HG02610 (cell line): Measurements from ENCODE around the gene HCAR3.
"Not testable (repeated sequence)": the region's sequence is repeated elsewhere in the genome, so short reads cannot be mapped to it uniquely, and the experiment has no call there.

Experiments
- ATAC-seq: cut with Tn5 transposase; IDR thresholded peaks from one replicate; pipeline ENCODE4 v1.9.1; 2021; ENCODE audit warnings: mild to moderate bottlenecking, moderate library complexity; ENCODE audit not compliant: unreplicated experiment

The HCAR3 gene

DNA sequence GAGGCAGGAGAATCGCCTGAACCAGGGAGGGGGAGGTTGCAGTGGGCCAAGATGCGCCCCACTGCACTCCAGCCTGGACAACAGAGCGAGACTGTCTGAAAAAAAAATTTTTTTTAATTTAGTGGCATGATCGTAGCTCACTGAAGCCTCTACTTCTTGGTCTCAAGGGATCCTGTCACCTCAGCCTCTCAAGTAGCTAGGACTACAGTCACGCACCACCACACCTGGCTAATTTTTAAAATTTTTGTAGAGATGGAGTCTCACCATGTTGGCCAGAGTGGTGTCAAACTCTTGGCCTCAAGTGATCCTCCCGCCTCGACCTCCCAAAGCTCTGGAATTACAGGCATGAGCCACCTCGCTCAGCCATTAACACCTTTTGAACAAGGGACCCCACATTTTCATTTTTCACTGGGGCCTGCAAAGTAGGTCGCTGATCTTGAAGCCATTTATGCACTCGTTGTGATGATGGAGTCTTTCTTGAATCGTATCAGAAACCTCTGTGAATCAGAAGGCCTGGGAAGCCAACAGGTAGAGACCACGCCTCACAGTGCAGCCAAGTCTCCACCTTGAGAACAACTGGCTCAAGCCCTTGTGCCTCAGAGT lies 8.1 kb upstream of the HCAR3 start:
- no peak for ATAC-seq

DNA sequence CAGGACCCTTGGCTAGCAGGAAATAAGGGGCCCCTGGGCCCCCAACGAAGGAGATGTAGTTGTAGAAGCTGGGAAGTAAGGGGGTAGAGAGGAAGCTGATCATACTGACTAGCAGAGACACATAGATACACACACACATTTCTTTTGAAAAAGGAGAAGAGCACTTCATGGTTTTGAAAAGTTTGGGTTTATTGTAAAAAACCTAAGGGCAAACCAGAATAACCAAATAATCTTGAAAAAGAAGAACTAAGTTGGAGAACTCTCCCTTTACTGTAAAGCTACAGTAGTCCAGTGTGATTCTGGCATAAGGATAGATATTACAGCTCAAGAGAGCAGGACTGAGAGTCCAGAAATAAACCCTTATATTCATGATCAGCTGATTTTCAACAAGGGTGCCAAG lies 5.8 kb upstream of the HCAR3 start:
- no peak for ATAC-seq

DNA sequence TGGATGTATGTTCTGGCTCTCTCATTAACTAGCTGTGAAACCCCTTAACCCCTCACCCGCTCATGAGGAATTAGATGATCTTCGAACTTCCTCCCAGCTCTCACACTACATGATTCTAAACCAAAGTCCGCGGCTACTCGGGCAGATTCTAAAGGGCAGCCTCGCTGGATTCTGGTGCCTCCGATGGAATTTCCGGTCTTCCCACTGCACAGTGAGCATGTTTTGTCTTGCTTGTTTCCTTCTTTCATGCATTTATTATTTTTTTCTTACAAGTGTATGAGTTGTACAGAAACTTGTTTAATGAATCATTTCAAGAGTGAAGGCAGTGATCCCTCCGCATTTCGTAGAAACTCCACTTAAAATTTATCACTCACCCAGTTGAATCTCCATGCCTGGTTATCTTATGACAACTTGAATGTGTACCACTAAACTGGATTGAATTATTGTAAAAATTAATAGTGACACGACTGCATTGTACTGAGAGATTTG lies 4.5 kb upstream of the HCAR3 start:
- ATAC-seq = no peak

DNA sequence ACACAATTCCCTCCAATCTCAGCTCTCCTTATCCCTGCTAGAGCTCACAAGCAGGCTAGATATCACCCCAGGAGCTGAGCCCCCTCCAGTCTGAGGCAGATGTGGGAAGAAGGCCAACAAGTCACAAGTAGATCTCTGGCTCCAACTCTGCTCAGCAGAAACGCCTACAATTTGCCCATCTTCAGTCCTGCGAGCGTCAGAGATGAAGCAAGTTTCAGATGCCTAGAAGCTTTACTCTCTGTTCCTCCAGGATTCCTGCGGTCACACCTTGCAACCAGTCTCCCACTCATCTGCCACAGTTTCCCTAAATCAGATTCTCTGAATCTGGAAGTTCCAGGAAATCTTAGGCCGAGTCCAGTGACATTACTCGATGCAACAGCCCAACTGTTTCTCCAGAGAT lies 1.4 kb downstream of the HCAR3 start:
- not testable (repeated sequence) for ATAC-seq

DNA sequence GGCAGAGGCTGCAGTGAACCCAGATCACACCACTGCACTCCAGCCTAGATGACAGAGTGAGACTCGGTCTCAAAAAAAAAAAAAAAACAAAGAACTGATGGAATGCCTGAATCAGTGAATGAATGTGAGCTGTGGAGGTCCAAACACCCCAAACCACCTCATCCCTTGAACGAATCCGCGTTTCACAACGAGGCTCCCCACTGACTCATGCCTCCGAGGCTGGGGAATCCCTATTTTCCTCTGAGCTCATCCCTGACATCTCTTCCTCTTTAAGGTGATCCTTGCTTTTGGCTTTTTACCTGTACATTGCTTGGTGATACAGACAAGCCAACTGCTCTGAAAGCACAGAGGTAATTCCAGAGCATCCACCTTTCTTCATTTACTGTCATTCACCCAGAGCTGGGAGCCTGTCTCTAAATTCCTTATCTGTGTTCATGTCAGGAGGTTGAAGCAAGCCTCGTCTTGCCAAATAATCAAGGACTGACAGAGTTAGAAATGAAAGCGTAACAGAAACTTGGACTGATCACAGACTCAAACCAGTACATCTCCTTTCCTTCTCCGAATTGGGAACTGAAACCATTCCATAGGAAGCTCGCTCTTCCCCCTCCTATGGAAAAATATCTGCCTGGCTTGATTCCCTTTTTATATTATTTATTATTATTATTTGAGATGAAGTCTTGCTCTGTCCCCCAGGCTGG lies 3.0 kb downstream of the HCAR3 start:
- not testable (repeated sequence) for ATAC-seq

DNA sequence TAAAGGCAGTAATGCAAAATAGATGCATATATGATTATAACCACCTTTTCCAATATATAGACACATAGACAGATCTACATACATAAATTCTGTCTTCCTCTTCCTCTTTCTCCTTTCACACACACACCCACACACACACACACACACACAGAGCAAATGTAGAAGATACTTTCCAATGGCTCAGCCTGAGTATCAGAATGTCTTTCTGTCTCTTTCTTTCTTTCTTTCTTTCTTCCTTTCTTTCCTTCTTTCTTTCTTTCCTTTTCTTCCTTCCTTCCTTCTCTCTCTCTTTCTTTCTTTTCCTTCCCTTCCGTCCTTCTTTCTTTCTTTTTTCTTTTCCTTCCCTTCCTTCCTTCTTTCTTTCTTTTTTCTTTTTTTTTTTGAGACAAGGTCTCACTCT lies 5.3 kb downstream of the HCAR3 start:
- not testable (repeated sequence) for ATAC-seq

DNA sequence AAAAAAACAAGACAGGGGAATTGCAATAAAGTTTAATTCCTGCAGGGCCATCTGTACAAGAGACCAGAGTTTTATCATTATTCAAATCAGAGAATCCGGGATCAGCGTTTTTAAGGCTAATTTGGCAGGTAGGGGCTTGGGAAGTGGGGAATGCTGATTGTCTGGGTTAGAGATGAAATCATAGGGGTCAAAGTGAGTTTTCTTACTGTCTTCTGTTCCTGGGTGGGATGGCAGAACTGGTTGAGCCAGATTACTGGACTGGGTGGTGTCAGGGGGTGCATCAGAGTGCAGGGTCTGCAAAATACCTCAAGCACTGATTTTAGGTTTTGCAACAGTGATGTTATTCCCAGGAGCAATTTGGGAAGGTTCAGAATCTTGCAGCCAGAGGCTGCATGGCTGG lies 6.3 kb downstream of the HCAR3 start:
- not testable (repeated sequence) for ATAC-seq

DNA sequence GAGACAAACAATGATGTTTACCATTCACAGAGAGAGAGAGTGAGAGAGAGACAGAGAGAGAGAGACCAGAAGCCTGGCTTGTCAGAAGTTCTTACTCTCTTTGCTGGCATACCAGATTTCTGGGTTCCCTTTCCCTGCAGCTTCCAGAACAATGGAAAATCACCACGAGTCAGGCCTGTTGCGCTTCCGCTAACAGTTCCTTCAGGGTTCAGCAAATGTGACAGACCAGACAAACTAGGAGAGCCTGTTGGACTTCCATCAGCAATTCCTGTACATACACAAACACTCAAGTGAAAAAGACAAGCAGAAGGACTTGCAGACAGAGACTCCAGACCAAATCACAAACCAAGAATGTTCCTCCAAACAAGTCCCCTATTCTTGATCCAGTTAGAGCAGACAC lies 7.3 kb downstream of the HCAR3 start:
- ATAC-seq = not testable (repeated sequence)

DNA sequence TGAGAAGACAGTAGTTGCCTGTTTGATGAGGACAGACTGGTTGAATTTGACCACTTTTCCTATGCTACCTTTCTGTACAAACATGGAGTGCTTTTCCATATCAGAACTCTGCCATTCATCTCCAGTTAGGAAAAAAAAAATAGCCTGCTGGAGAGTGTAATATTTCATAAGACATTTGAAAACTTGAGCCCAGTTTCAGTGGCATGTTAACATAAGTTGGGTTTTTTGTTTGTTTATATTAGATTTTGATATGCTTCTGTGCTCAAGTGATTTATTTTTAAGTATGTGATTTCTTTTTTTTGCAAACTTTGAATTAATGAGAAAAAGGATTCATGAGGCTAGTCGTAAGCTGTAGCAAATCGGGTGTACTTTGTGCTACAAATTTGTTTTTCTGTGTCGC lies 12.8 kb downstream of the HCAR3 start:
- ATAC-seq = not testable (repeated sequence)

DNA sequence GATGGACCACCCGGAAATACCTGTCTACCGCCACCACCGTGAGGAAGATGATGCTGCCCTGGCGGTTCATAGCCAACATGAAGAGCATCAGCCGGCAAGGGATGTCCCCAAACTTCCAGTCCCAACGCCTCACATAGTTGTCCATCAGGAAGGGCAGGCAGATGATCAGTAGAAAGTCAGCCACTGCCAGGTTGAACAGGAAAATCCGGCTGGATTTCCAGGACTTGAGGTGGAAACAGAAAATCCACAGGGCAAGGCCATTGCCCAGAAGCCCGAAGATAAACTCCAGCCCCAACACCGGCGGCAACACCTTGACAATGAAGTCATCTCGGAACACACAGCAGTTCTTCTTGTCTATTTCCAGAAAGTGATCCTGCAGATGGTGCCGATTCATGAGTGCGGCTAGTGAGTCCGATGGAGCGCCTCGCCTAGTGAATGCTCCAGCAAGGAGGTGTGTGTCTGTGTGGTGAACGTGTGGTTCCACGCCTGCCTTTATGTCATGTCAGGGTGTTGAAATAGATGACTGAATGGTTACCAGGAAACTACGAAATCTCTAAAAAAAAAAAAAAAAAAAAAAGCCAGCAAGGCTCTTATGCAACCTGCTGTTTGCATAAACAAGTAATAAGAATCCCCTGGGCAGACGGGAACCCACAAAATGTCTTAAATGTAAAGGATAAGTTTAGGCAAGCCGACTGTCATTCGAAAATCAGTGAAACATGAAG lies 13.6 kb downstream of the HCAR3 start, which contains the start of gene HCAR2:
Gene HCAR2 (minus strand): TSS at position 468 of the 722 bp plus-strand sequence. CDS start 74 bp downstream, at position 394.
- ATAC-seq = not testable (repeated sequence)

DNA sequence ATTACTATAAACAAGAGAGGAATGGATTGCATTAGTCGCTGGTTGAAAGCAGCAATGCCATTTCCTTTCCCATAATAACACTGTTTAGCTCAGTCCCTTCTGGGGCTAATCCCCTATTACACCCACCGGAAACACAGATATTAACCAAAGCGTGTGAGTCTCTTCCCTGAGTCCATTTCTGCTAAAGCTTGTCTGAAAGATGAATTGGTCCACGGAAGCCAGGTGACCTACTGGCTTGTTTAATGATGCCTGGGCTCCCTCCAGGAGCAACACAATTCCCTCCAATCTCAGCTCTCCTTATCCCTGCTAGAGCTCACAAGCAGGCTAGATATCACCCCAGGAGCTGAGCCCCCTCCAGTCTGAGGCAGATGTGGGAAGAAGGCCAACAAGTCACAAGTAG lies 15.1 kb downstream of the HCAR3 start:
- not testable (repeated sequence) for ATAC-seq

DNA sequence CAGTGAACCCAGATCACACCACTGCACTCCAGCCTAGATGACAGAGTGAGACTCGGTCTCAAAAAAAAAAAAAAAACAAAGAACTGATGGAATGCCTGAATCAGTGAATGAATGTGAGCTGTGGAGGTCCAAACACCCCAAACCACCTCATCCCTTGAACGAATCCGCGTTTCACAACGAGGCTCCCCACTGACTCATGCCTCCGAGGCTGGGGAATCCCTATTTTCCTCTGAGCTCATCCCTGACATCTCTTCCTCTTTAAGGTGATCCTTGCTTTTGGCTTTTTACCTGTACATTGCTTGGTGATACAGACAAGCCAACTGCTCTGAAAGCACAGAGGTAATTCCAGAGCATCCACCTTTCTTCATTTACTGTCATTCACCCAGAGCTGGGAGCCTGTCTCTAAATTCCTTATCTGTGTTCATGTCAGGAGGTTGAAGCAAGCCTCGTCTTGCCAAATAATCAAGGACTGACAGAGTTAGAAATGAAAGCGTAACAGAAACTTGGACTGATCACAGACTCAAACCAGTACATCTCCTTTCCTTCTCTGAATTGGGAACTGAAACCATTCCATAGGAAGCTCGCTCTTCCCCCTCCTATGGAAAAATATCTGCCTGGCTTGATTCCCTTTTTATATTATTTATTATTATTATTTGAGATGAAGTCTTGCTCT lies 16.4 kb downstream of the HCAR3 start:
- not testable (repeated sequence) for ATAC-seq

DNA sequence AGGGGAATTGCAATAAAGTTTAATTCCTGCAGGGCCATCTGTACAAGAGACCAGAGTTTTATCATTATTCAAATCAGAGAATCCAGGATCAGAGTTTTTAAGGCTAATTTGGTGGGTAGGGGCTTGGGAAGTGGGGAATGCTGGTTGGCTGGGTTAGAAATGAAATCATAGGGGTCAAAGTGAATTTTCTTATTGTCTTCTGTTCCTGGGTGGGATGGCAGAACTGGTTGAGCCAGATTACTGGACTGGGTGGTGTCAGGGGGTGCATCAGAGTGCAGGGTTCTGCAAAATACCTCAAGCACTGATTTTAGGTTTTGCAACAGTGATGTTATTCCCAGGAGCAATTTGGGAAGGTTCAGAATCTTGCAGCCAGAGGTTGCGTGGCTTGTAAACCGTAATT lies 19.7 kb downstream of the HCAR3 start:
- not testable (repeated sequence) for ATAC-seq

DNA sequence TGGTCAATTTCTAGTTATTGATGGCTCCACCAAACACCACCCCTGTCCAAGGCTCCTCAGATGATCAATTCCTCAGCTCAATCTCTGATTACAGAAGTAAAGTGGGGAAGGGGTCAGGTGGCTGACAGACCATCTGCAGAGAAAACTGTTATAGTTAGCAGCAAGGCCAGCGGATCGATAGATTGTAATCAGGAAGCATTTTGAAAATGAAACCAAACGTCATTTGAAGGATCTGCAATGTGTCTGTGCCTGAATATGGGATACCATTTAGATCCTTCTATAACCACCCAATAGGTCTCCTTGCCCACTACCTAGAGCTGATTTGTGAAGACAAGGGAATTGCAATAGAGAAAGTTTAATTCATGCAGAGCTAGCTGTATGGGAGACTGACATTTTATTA lies 25.0 kb downstream of the HCAR3 start:
- no peak for ATAC-seq

DNA sequence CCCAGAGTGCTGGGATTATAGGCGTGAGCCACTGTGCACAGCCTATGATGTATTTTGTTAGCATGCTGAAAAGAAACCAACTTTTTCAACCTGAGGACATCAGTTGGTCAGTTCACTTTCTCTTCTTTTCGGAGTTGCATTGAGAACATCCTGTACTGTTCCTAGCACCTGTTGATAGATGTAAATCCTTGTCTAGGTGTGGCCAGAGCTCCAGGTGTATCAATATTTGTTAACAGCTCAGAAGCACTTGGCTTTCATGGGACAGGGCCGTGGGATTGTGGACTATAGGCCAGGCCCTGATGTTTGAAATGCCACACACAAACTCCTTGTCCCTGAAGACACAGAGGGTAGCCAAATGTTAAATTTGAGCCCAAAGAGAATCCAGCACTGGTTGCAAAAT lies 28.3 kb downstream of the HCAR3 start:
- ATAC-seq = no peak

DNA sequence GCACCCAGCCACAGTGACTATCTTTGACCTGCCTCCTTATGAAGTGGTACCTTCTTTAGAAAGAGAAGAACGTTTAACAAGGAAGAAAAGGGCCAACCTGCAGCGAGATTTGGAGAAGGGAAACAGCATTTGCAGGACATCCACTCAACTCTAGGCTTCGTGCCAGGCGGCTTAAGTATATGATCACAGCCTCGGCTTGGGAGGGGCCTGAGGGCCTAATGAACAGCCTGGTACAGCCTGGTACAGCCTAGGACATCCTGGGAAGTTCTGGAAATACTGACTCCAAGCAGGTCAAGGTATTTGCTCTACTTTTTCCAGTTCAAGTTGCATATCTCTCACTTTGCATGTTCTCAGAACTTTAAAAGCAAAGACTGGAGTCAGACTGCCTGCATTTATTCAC lies 29.5 kb downstream of the HCAR3 start:
- ATAC-seq = no peak

DNA sequence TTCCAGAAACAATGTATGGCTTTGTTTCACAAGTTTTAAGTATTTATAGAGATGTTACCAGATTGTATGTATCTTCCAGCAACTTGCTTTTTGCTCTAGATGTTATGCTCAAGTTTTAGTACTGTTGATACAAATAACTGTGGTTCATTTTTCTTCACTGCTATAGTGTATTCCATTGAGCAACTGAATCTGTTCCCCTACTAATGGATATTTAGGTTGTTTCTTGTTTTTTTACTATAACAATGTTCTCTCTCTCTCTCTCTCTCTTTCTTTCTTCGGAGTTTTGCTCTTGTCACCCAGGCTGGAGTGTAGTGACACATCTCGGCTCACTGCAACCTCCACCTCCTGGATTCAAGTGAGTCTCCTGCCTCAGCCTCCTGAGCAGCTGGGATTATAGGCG lies 30.1 kb downstream of the HCAR3 start:
- no peak for ATAC-seq

DNA sequence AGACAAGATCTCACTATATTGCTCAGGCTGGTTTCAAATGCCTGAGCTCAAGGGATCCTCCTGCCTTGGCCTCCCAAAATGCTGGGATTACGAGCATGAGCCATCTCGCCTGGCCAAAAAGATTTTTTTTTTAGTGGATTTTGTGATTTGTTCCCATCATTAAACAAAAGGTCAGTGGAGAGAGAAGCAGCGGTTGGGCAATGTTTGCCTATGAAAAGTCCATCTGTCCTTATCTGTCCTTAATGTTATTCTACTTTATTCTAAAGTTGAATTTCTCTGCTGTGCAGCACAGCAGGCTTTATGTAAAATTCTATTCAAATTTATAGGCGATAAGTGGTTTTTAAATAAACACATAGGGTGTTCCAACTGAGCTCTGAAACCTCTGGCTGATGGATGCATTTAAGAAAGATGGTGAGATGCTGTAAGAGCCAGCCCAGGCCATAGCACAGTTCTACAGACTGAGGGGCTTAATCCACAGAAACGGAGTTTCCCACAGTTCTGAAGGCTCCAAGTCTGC lies 32.3 kb downstream of the HCAR3 start:
- no peak for ATAC-seq

DNA sequence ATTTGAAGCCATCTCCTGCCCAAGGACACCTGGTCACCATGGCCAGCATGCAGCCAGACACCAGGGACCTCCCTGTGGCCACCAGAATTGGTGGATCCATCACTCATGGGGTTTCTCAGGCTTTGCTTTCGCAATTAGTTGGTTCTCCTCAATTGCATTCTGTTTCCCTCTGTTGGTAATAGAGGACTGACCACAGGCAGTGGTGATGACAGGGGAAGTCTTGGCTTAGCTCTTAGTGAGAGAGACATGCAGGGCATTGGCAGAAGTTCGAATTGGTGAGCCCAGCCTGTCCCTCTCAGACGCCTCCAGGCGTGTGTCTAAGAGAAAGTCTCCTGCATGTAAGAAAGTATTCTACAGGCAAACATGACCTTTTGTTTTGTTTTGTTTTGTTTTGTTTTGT lies 34.8 kb downstream of the HCAR3 start:
- no peak for ATAC-seq

DNA sequence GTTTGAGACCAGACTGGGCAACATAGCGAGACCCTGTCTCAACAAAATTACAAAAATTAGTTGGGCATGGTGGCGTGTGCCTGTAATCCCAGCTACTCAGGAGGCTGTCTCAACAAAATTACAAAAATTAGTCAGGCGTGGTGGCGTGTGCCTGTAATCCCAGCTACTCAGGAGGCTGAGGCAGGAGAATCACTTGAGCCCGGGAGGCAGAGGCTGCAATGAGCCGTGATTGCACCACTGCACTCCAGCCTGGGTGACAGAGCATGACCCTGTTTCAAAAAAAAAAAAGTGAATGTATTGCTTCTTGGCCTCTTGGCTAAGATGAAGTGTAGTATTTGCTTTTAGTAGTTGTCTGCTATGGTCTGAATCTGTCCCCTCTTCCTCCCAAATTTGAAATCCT lies 35.6 kb downstream of the HCAR3 start:
- ATAC-seq = not testable (repeated sequence)

DNA sequence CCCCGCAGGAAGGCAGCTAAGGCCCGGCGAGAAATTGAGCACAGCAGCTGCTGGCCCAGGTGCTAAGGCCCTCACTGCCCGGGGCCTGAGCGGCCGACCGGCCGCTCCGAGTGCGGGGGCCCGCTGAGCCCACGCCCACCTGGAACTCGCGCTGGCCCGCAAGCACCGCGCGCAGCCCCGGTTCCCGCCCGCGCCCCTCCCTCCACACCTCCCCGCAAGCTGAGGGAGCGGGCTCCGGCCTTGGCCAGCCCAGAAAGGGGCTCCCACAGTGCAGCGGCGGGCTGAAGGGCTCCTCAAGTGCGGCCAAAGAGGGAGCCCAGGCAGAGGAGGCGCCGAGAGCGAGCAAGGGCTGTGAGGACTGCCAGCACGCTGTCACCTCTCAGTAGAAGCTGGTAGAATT lies 39.8 kb downstream of the HCAR3 start:
- ATAC-seq = not testable (repeated sequence)
